ENCODE results near the gene OR2B3.

- TF ChIP-seq, protein P1, sequence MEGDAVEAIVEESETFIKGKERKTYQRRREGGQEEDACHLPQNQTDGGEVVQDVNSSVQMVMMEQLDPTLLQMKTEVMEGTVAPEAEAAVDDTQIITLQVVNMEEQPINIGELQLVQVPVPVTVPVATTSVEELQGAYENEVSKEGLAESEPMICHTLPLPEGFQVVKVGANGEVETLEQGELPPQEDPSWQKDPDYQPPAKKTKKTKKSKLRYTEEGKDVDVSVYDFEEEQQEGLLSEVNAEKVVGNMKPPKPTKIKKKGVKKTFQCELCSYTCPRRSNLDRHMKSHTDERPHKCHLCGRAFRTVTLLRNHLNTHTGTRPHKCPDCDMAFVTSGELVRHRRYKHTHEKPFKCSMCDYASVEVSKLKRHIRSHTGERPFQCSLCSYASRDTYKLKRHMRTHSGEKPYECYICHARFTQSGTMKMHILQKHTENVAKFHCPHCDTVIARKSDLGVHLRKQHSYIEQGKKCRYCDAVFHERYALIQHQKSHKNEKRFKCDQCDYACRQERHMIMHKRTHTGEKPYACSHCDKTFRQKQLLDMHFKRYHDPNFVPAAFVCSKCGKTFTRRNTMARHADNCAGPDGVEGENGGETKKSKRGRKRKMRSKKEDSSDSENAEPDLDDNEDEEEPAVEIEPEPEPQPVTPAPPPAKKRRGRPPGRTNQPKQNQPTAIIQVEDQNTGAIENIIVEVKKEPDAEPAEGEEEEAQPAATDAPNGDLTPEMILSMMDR (IDR thresholded peaks at IDR 0.05), result no peak
- no peak for TF ChIP-seq POLR2A (IDR thresholded peaks at IDR 0.05)
These were observed 44.6 kb upstream of the OR2B3 start for GRCh38 chr6:29131691-29132090.

Measured in suprapubic skin (tissue), 3 donors.